Keratinocyte (primary cell): ENCODE measurements around the gene KRT33A. TPM values are rescaled to one million over a fixed set of nuclear protein-coding genes. Genes with fewer than 3 reads are reported as not detected.
"Not testable (repeated sequence)": the region's sequence is repeated elsewhere in the genome, so short reads cannot be mapped to it uniquely, and the experiment has no call there.

Experiments used
- DNase-seq: peaks from one replicate; pipeline ENCODE4 v3.0.0-alpha.2; 2011; ENCODE audit warnings: low read depth, missing footprints, low spot score
- FAIRE-seq: peaks from 2 replicates; lab custom pipeline; 2011; peaks lifted over from hg19 to GRCh38; lab: Jason Lieb, UNC
- H2AFZ ChIP-seq: 2 replicates; pipeline ENCODE4 v1.6.0; 2012; ENCODE audit warnings: low read length, control low read depth, inconsistent platforms; ENCODE audit not compliant: control insufficient read depth
- H3K27ac ChIP-seq: 2 replicates; pipeline ENCODE4 v1.5.1; 2011; ENCODE audit warnings: low read length; ENCODE audit not compliant: control insufficient read depth, insufficient read depth
- H3K27me3 ChIP-seq: 3 replicates; pipeline ENCODE4 v1.6.0; 2011; ENCODE audit warnings: low read length; ENCODE audit not compliant: control insufficient read depth, insufficient read depth; ENCODE audit errors: extremely low read depth
- H3K36me3 ChIP-seq, 2 experiments: 2 replicates in 1 of 2; 3 replicates in 1 of 2; pipeline ENCODE4 v1.5.1; 2011; ENCODE audit warnings: low read length in 2 of 2, mild to moderate bottlenecking in 1 of 2; ENCODE audit not compliant: control insufficient read depth in 2 of 2, insufficient read depth in 2 of 2; ENCODE audit errors: extremely low read depth in 1 of 2
- H3K4me1 ChIP-seq: 3 replicates; pipeline ENCODE4 v1.5.1; 2011; ENCODE audit warnings: low read length; ENCODE audit not compliant: control insufficient read depth, insufficient read depth; ENCODE audit errors: extremely low read depth
- H3K4me2 ChIP-seq: 3 replicates; pipeline ENCODE4 v1.6.0; 2011; ENCODE audit warnings: low read depth, low read length; ENCODE audit not compliant: control insufficient read depth, insufficient read depth; ENCODE audit errors: extremely low read depth
- H3K4me3 ChIP-seq, 3 experiments: fragments of 200-600 bp in 1 of 3; sonication (generic) in 1 of 3; 2 replicates in 2 of 3; 3 replicates in 1 of 3; pipeline ENCODE4 v1.5.1; 2011 to 2016; ENCODE audit warnings: low read length in 3 of 3, mild to moderate bottlenecking in 3 of 3, control low read depth in 2 of 3, inconsistent platforms in 1 of 3, low read depth in 1 of 3, mixed read lengths in 1 of 3, mixed run types in 1 of 3, moderate library complexity in 1 of 3; ENCODE audit not compliant: control insufficient read depth in 2 of 3, insufficient read depth in 2 of 3; ENCODE audit errors: extremely low read depth in 1 of 3
- H3K79me2 ChIP-seq: 2 replicates; pipeline ENCODE4 v1.6.0; 2012; ENCODE audit warnings: low read length; ENCODE audit not compliant: control insufficient read depth, insufficient read depth
- H3K9ac ChIP-seq: 3 replicates; pipeline ENCODE4 v1.6.0; 2011; ENCODE audit warnings: low read length; ENCODE audit not compliant: control insufficient read depth, insufficient read depth; ENCODE audit errors: extremely low read depth
- H3K9me1 ChIP-seq: 3 replicates; pipeline ENCODE4 v1.6.0; 2011; ENCODE audit warnings: low read length; ENCODE audit not compliant: control insufficient read depth, insufficient read depth; ENCODE audit errors: extremely low read depth
- H3K9me3 ChIP-seq: 2 replicates; pipeline ENCODE4 v1.5.1; 2012; ENCODE audit warnings: low read depth, low read length; ENCODE audit not compliant: control insufficient read depth
- H4K20me1 ChIP-seq: 3 replicates; pipeline ENCODE4 v1.6.0; 2011; ENCODE audit warnings: low read length; ENCODE audit not compliant: control insufficient read depth, insufficient read depth; ENCODE audit errors: extremely low read depth
- CTCF ChIP-seq, 3 experiments: IDR thresholded peaks in 1 of 3; conservative IDR thresholded peaks in 1 of 3; optimal IDR thresholded peaks in 1 of 3; 2 replicates in 2 of 3; 3 replicates in 1 of 3; pipeline versions ENCODE3 to v1.5.1; 2011; ENCODE audit warnings: low read length in 3 of 3, mild to moderate bottlenecking in 3 of 3, moderate library complexity in 2 of 3, control low read depth in 1 of 3, inconsistent platforms in 1 of 3; ENCODE audit not compliant: insufficient read depth in 2 of 3; ENCODE audit errors: extremely low read depth in 1 of 3
- EZH2 ChIP-seq: IDR thresholded peaks from one replicate; pipeline ENCODE4 v1.6.1; 2012; ENCODE audit warnings: inconsistent platforms, mild to moderate bottlenecking, low read length, moderate library complexity
- dilution Hi-C: fragments of 300-500 bp; cut with MboI; formaldehyde crosslinking; loops from one replicate; pipeline ENCODE4 v1.7.0; 2020; ENCODE audit warnings: low sequenced_read_pairs; ENCODE audit not compliant: extremely low pct_ligation_motif_present
- polyA plus RNA-seq, 5 experiments: library from polyadenylated mRNA; depleted of rRNA in 3 of 5; stranded (reverse) in 3 of 5; stranded (forward) in 1 of 5; unstranded in 1 of 5; fragments of >200 nt; gene quantifications; 1 replicate in 1 of 5; 2 replicates in 3 of 5; 3 replicates in 1 of 5; pipeline versions ENCODE4 v1.2.1 to v1.2.3, GENCODE V29; 2011 to 2012; ENCODE audit warnings: missing spikeins in 2 of 5, low read depth in 1 of 5, low replicate concordance in 1 of 5

The KRT33A gene
- polyA plus RNA-seq, 1 donor (not counting 4 experiments of a cell fraction or from before 2014, with no cell fraction given) = not detected

DNA sequence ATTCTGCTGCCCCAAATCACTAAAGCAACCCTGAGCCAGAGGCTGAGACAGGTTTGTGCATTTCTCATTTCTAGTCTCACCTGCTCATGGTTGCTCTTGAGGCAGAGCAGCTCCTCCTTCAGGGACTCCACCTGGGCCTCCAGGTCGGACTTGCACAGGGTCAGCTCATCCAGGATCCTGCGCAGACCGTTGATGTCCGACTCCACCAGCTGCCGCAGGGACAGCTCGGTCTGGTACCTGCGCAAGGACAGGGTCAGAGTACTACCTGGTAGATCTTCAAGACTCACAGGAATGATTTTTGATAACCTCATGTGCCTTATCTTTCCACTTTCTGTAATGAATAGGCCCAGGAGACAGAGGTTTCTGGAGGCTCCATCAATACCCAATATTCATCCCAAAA lies 45.7 kb upstream of the KRT33A start:
- no peaks in the 10 kb centered on the region for H3K9me1 ChIP-seq
- H4K20me1 ChIP-seq = no peaks in the 10 kb centered on the region
- peaks cover 59% of the 10 kb centered on the region for H3K4me1 ChIP-seq
- DNase-seq = no peak
- no peak overlapping the region for H2AFZ ChIP-seq
- H3K4me3 ChIP-seq = peak overlapping the region; percentile 39 to 49 (median 48)
- peak overlapping the region; percentile 73 for H3K4me2 ChIP-seq
- TF ChIP-seq CTCF (optimal IDR thresholded peaks at IDR 0.05 in 1 of 3, IDR thresholded peaks at IDR 0.05 in 1 of 3, conservative IDR thresholded peaks at IDR 0.05 in 1 of 3; ENCODE audit: extremely low read depth in 1 of 3, insufficient read depth in 2 of 3, low read length in 3 of 3) = no peak
- TF ChIP-seq EZH2 = no peak
- H3K79me2 ChIP-seq = peaks cover 11% of the 10 kb centered on the region
- H3K27me3 ChIP-seq = no peaks in the 10 kb centered on the region
- peak overlapping the region; percentile 95 for H3K27ac ChIP-seq
- FAIRE-seq = no peak
- H3K9me3 ChIP-seq = no peaks in the 10 kb centered on the region
- peak overlapping the region; percentile 51 for H3K9ac ChIP-seq
- dilution Hi-C loops = no loop called here
- H3K36me3 ChIP-seq = peaks cover 0 to 1% of the 10 kb centered on the region in 2 experiments

DNA sequence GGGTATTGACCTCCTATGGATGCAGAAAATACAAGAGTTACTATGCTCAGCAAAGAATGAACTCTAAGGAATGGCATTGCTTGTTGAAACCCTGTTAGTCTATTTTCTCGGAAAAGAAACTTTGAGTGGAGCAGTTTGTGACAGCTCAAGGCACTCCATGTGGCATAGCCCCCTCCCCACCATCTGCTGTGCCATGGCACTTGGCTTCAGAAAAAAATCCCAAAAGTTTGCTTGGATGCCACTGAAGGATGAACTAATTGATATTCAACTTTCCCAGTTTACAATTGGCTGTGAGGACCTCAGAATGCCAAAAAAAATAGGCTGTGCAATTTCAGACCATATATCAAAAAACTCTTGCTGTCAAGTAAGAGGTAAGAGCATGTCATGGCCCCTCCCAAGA lies 45.0 kb upstream of the KRT33A start:
- FAIRE-seq = no peak

GRCh38 chr17:41395044-41395443 lies 44.4 kb upstream of the KRT33A start:
- Histone ChIP-seq H3K4me2 (peak overlapping the region; percentile 73), H3K27ac (peak overlapping the region; percentile 95), H3K4me1 (peaks cover 60% of the 10 kb centered on the region), H3K79me2 (peaks cover 11% of the 10 kb centered on the region), H3K9ac (peak overlapping the region; percentile 51), H3K4me3 (peak overlapping the region in 1 of 3 experiments; percentile 8)
- H3K27me3 ChIP-seq, FAIRE-seq, H3K9me1 ChIP-seq, H3K9me3 ChIP-seq, H2AFZ ChIP-seq, H4K20me1 ChIP-seq, DNase-seq, dilution Hi-C loops, H3K36me3 ChIP-seq: not testable (repeated sequence)

More for the DNA sequence above, 45.0 kb upstream of the KRT33A start:
- peak overlapping the region; percentile 4 to 49 (median 23) for H3K4me3 ChIP-seq
- no peak for TF ChIP-seq CTCF (optimal IDR thresholded peaks at IDR 0.05 in 1 of 3, IDR thresholded peaks at IDR 0.05 in 1 of 3, conservative IDR thresholded peaks at IDR 0.05 in 1 of 3; ENCODE audit: extremely low read depth in 1 of 3, insufficient read depth in 2 of 3, low read length in 3 of 3)
- TF ChIP-seq EZH2 = no peak
- no peaks in the 10 kb centered on the region for H3K9me3 ChIP-seq
- H2AFZ ChIP-seq = no peak overlapping the region
- H3K36me3 ChIP-seq = peaks cover 0 to 1% of the 10 kb centered on the region in 2 experiments
- no peaks in the 10 kb centered on the region for H3K9me1 ChIP-seq
- no peaks in the 10 kb centered on the region for H4K20me1 ChIP-seq
- H3K9ac ChIP-seq = peak overlapping the region; percentile 51
- H3K79me2 ChIP-seq = peaks cover 11% of the 10 kb centered on the region
- H3K27ac ChIP-seq = peak overlapping the region; percentile 95
- no peaks in the 10 kb centered on the region for H3K27me3 ChIP-seq
- DNase-seq = no peak
- peak overlapping the region; percentile 73 for H3K4me2 ChIP-seq
- H3K4me1 ChIP-seq = peaks cover 60% of the 10 kb centered on the region
- dilution Hi-C loops = no loop called here
